Measurements from ENCODE around the gene HDAC4.

Gene HDAC4

GRCh38 chr2:239343946-239344856, 56.6 kb downstream of the HDAC4 start:
- DNase-seq = no peak

DNA sequence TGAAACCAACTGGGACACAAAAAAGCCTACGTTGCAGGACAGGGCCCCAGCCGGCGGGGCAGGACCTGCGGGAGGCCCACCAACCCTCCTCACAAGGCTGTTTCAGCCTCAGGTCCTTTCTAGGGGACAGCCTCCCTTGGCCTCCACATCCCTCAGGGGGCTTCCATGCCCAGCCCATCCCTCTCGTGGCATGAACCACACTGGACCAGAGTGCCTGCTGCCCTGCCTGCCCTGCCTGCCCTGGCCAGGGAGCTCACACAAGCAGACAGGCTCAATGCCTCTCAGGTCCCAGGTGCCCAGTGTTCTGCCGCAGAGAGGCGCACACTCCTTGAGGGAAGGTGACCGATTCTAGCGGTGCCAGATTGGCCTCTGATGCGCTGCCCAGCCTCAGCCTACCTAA, 57.4 kb downstream of the HDAC4 start:
- DNase-seq = no peak

DNA sequence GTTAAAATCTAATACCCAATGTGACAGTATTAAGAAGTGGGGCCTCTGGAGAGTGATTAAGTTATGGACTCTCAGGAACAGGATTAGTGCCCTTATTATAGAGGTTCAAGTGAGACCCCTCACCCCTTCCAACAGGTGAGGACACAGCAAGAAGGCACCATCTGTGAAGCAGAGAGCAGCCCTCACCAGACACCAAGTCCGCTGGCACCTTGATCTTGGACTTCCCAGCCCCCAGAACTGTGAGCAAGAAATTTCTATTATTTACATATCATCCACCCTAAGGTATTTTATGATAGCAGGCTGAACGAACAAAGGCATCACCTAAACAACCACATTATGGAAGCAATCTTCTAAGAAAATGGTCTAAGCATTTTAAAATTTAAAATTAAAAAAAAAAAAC, 59.0 kb downstream of the HDAC4 start:
- no peak for DNase-seq

GRCh38 chr2:239341146-239341732, 59.6 kb downstream of the HDAC4 start:
- no peak for DNase-seq

- no peak for DNase-seq
Measured at GRCh38 chr2:239339726-239340601, 60.9 kb downstream of the HDAC4 start.

DNA sequence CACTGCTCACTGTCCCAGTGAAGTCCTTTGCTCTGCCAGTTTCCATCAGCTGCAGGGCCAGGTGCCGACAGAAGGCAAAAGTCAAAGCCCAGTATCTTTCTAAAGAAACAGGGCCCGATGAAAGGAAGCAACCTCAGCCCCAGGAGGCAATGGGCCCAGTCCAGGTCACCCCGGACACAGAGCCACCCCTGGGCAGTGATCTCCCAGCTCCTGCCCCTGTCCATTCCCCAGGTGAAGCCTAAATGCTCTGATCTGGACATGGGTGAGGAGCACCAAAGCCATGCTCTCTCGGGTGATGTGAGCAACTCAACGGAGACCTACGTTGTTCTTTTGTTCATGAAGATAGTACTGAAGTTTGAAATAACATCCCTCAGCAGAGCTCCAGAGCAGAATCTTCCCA, 61.6 kb downstream of the HDAC4 start:
- no peak for DNase-seq

DNA sequence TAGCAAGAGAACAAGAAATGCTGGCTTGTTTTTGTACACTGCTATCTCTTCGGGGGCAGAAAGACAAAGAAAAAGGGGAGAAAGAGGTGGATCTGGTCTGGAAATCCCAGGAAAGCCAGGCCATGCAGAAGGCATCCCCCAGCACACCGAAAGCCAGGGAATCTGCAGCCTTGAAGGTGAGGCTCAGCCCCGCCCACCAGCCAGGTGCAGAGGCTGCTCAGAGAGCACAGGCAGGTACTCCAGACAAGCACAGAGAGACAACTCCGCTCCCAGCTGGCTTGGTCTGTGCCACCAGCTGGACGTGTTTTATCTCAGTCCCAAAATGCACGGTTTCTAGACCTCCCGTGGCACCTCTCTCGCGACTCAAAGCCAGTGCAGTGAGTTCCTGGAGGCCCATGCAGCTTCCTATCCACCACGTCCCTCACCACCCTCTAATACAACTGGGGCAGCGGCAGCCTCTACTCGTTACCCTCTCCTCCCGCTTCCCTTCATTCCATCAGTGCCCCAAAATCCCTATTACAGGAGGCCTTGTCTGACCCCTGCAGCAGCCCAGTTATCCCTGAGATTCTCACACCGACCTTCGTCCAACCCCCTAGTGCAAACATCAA, 62.8 kb downstream of the HDAC4 start:
- DNase-seq = no peak

DNA sequence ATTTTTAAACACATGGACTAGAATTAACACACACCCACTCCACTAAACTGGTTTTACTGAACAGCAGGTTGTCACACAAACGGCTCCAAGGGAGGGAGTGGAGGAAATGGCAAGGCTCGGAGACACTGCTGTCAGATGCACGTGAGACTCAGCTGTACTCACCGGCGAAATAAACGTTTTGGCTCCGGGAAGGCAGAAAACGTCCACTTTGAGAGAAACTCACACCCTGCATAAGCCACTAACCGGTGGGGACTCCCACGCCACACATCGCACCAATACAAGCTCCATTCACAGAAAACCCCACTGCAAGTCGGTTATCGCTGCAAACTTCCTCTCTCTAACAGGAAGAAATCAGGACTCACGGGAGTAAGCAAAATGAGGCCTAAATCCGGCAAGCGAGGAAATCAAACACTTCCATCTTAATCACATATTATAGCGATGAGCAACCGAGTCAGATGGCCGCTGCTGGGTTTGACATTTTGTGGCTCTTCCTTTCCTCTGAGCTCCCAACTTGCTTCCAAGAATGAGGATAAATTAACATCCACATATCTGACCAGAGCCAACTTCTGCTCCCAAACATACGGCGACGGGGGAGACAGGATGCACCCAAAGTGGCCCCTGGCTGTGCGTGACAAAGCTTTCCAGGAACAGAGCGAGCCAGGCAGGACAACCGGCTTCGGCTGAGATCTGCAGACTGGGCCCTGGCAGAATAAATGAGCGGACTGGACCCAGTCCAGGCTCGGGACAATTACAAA, 63.5 kb downstream of the HDAC4 start:
- no peak for DNase-seq

GRCh38 chr2:239331560-239331959, 69.3 kb downstream of the HDAC4 start:
- no peak for DNase-seq

DNA sequence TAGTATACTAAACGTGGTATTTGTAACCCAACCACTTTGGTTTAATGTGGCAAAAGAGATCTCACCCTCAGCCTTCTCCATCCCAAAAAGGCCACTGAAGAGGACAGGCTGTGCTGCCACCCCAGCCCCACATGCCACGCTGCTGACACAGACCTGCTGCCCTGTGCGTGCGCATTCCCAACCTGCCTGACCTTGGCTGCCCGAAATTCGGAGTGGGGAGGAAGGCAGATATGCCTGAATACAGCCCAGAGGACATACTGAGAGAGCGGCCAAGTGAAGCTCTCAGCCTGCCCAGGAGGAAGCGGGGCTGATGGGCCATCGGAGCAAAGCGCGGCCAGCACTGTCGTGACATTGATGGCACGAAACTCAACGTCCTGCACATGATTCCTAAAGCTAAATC, 70.0 kb downstream of the HDAC4 start:
- no peak for DNase-seq

DNA sequence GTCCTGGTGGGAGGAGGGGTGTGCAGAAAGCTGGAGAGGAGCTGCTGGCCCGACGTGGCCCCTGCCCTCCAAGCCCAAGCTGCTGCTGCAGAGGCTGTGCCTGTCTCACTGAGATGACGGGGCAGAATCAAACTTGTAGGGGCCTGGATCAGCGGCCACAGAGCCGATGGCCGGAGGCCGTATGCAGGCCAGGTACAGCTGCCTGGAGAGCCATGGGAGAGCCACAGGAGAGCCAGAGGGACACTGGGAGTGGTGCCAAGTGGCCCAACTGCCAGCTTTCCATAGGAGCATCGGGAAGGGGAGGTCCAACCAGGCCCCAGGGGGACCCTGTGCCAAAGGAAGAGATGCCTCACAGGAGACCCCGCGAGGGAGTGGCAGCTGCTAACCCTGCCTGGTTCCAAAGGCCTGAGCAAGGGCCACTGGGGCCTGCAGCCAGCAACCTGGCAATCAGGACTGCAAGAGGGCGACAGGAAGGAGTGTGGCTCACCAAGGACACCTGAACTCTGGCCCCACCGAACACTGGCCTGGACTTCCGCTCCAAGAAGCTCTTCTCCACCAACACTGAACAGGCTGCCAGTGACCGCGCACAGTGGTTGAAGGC, 70.7 kb downstream of the HDAC4 start:
- no peak for DNase-seq

GRCh38 chr2:239329284-239329971, 71.4 kb downstream of the HDAC4 start:
- DNase-seq = no peak

DNA sequence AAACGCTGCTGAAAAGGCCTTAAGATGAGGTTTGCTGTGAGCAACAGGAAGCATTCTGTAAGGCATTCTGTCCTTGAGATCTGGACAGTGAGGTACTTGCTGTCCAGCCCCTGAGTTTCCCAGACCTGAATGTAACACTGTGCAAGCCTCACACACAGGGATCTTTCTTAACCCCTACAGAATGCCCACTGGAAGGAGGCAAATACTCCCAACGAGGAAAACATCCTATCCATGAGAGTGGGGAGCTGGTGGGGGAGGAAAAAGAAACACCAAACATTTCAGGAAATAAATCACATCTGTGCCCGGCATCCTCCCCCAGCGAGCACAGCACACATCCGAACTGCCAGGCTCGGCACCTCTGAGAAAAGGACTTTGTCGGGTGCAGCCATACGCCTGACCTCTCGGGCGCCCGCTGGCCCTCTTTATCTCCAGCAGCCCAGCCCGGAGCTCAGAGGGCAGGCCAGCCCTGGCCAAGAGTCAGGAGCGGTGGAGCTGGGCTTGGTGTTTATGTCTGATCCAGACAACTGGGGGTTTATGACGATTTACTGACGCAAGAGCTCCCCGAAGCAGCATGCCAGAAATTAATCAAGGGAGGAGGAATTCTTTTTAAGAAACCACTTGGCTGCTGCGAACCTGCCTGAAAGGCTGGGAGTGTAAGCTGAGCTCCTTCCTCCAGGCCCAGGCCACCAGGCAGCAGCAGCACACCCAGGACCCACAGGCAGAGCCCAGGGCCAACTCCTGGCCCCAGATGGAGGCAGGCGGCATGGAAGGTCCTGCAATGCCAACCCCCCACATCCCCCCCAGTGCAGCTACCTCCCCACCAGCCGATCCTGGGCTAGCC, 72.2 kb downstream of the HDAC4 start:
- DNase-seq = no peak

GRCh38 chr2:239327536-239328350, 73.1 kb downstream of the HDAC4 start:
- DNase-seq = no peak

DNA sequence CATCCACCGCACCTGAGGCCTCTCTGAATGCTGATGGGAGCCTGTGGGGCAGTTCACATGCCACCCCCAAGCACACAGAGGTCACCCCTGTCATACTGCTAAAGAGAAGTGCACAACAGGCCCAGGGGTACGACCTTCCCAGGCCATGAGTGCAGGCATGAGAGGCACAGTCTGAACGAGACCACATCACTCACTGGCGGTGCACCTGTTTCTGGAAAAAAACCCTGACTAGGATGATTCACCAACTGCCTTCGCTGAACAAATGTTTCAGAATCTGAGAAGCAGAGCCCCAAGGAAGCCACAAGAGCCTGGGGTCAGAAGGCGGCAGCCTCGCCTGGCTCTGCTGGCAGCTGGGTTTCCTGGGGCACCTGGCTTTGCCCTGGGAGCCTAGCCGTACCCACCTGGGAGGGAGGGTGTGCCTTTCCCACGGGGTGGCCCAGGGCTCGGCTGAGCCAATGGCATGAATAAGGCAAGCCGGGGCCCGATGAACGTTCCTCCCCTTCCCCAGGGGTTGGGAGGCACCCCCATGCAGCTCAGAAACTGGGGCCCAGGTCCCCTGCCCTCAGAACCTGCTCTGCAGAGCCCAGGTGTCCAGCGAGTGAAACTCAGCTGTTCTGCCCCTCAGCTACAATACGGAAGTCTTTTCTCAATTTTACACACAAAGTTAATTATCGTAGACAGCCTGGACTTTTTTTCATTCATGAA, 73.8 kb downstream of the HDAC4 start:
- peak; percentile 48 to 60 for DNase-seq

DNA sequence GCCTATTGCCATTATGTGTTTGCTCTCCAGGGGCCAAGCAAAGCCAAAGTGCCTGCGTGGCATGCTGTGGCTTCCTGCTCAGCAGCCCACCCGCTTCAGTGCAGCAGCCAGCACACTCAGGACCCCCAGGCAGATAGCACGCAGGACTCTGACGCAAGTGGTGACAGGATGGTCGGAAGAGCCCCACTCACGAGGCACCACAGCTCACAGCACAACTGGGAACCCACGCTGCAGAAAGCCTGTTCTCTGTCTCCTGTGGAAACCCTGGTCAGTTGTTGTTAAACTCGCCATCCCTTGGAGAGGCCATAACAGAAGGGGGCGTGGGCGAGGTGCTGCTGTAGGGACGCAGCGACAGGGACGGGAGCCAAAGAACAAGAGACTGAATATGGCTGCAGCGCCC, 76.4 kb downstream of the HDAC4 start:
- DNase-seq = no peak

- no peak for DNase-seq
Measured at GRCh38 chr2:239323447-239323846, 77.4 kb downstream of the HDAC4 start.

DNA sequence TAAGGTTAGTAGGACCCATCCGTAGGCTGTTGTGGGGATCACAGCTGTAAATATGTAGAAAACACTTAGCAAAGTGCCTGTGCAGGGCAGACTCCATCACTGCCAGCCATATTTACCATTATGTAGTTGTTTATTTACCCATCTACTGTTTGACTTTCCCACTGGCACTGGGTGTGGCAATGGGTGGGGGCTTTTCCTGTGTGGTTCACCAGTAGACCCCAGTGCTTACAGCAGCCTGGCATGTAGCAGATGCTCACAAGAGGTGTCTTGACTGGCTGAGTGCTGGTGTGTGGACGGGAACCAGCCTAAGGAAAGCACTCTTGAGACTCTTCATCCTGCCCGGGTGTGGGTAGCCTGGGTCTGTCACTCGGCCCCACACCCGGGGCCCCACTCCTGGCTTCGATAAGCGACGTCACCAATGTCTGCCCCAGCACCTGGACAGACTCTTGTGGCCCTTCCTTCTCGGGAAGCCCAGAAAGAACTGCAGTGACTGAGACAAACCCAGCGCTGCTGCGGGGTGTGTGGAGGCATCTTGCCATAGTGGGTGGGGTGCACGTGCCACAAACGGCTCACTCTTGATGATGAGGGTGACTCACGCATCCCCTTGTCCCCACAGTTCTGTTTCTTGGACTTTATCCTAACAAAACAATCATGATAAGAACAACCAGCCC, 78.3 kb downstream of the HDAC4 start:
- no peak for DNase-seq

Data from Kasumi-1 (cell line).